K562 (cell line): Measurements from ENCODE around the gene TREX2.

Source experiments
- CEBPB ChIP-seq: fragments of 450-650 bp; IDR thresholded peaks from 2 replicates; pipeline ENCODE4 v1.6.1; 2016; ENCODE audit warnings: missing genetic modification characterization, missing compliant biosample characterization
- CTCF ChIP-seq, 3 experiments: IDR thresholded peaks in 2 of 3; conservative IDR thresholded peaks in 1 of 3; 2 replicates each; pipeline ENCODE4 v1.5.1; 2011 to 2012; ENCODE audit warnings: low read length in 3 of 3, mild to moderate bottlenecking in 3 of 3, control low read depth in 2 of 3, improper control_type of control experiment in 1 of 3, inconsistent platforms in 1 of 3, low read depth in 1 of 3, mixed read lengths in 1 of 3, moderate library complexity in 1 of 3; ENCODE audit not compliant: insufficient read depth in 2 of 3
- EP300 ChIP-seq: IDR thresholded peaks from 2 replicates; pipeline ENCODE4 v1.6.1; 2012; ENCODE audit warnings: low read length, improper control_type of control experiment
- EZH2 ChIP-seq: IDR thresholded peaks from 2 replicates; pipeline ENCODE4 v1.6.1; 2012; ENCODE audit warnings: low read depth, mild to moderate bottlenecking, inconsistent platforms, low read length, borderline replicate concordance
- MTA3 ChIP-seq: fragments of 450-650 bp; formaldehyde crosslinking; IDR thresholded peaks from 2 replicates; pipeline ENCODE4 v1.6.1; 2017; ENCODE audit warnings: mild to moderate bottlenecking, borderline replicate concordance
- POLR2AphosphoS5 ChIP-seq: IDR thresholded peaks from 2 replicates; pipeline ENCODE4 v1.6.1; 2011; ENCODE audit warnings: mild to moderate bottlenecking, low read depth, low read length, moderate library complexity; ENCODE audit not compliant: control insufficient read depth, insufficient read depth
- RB1 ChIP-seq: fragments of 450-650 bp; IDR thresholded peaks from 2 replicates; pipeline ENCODE4 v1.6.1; 2017; ENCODE audit warnings: low read depth, mild to moderate bottlenecking
- REST ChIP-seq, 2 experiments: fragments of 450-650 bp; formaldehyde crosslinking in 1 of 2; IDR thresholded peaks; 2 replicates each; pipeline versions ENCODE4 v1.4.0 to v1.6.1; 2014 to 2020; ENCODE audit warnings: mild to moderate bottlenecking in 2 of 2, borderline replicate concordance in 1 of 2, low read depth in 1 of 2
- ZNF146 ChIP-seq: IDR thresholded peaks from one replicate; pipeline ENCODE4 v1.6.1; 2018; ENCODE audit warnings: missing compliant biosample characterization; ENCODE audit not compliant: unreplicated experiment

GRCh38 chrX:153417637-153418036 is 28.2 kb downstream of the TREX2 start:
- TF ChIP-seq REST (IDR thresholded peaks at IDR 0.05; ENCODE audit: borderline replicate concordance): no peak
- no peak for TF ChIP-seq REST (CRISPR knock-in tag; IDR thresholded peaks at IDR 0.05; ENCODE audit: low read depth)
- no peak for TF ChIP-seq EZH2
- no peak for TF ChIP-seq MTA3
- TF ChIP-seq CTCF (IDR thresholded peaks at IDR 0.05 in 2 of 3, conservative IDR thresholded peaks at IDR 0.05 in 1 of 3; ENCODE audit: insufficient read depth in 2 of 3, low read depth in 1 of 3, low read length in 3 of 3): no peak
- TF ChIP-seq EP300: no peak
- TF ChIP-seq CEBPB (tag): no peak
- no peak for TF ChIP-seq RB1
- no peak for TF ChIP-seq POLR2AphosphoS5
- TF ChIP-seq ZNF146 (CRISPR knock-in tag): no peak
